Measurements from ENCODE around the gene RAB4A. TPM values are rescaled to one million over a fixed set of nuclear protein-coding genes. Genes with fewer than 3 reads are reported as not detected.

RAB4A gene
- polyA plus RNA-seq, 1 donor from 2014 or later: 49.8 TPM

DNA sequence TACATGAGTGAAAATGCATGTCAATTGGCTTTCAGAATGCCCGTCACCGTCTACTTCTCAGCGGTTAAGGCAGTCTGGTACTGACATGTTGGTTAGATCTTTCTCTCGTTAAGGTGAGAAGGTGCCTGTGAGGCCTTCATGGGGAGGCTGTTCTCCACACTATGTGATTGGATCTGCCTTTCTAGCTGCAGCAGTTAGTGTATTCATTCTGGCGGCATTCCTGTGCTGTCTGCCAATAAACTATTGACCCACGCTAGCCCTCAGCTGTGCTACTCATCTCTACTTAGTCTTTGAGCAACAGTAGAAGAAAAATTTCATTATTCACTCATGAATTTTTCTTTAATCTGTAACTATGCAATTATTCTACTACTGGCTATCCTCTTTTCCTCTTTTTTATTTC is 39.9 kb downstream of the RAB4A start:
- Histone ChIP-seq H3K79me2 (replicated peaks; ENCODE audit: insufficient read depth, low read length) (no peaks in the 10 kb centered on the region), H3K4me3 (ENCODE audit: low read length) (no peak overlapping the region), H3K4me2 (ENCODE audit: low read length) (no peak overlapping the region), H3K9me2 (ENCODE audit: insufficient read depth, low read length) (no peaks in the 10 kb centered on the region), H3K36me3 (ENCODE audit: insufficient read depth, low read length) (no peaks in the 10 kb centered on the region), H4K20me1 (ENCODE audit: insufficient read depth) (no peaks in the 10 kb centered on the region), H3K27ac (ENCODE audit: low read length) (no peak overlapping the region), H3K9ac (ENCODE audit: low read length) (no peak overlapping the region), H2AFZ (ENCODE audit: low read depth, low read length) (no peak overlapping the region), H3K27me3 (ENCODE audit: insufficient read depth, low read depth, low read length) (no peaks in the 10 kb centered on the region), H3F3A (ENCODE audit: insufficient read depth, low read length, poor library complexity, severe bottlenecking) (no peaks in the 10 kb centered on the region), H3K9me3 (ENCODE audit: low read length) (no peaks in the 10 kb centered on the region)
- TF ChIP-seq SMC3 (conservative IDR thresholded peaks at IDR 0.05; ENCODE audit: poor library complexity): no peak
- TF ChIP-seq POLR2AphosphoS5 (IDR thresholded peaks at IDR 0.05): no peak
- no peak for TF ChIP-seq EZH2 (IDR thresholded peaks at IDR 0.05; ENCODE audit: borderline replicate concordance, insufficient read depth, low read length, poor library complexity, severe bottlenecking)
- TF ChIP-seq EP300 (conservative IDR thresholded peaks at IDR 0.05; ENCODE audit: poor library complexity, severe bottlenecking): no peak
- TF ChIP-seq, protein P1, sequence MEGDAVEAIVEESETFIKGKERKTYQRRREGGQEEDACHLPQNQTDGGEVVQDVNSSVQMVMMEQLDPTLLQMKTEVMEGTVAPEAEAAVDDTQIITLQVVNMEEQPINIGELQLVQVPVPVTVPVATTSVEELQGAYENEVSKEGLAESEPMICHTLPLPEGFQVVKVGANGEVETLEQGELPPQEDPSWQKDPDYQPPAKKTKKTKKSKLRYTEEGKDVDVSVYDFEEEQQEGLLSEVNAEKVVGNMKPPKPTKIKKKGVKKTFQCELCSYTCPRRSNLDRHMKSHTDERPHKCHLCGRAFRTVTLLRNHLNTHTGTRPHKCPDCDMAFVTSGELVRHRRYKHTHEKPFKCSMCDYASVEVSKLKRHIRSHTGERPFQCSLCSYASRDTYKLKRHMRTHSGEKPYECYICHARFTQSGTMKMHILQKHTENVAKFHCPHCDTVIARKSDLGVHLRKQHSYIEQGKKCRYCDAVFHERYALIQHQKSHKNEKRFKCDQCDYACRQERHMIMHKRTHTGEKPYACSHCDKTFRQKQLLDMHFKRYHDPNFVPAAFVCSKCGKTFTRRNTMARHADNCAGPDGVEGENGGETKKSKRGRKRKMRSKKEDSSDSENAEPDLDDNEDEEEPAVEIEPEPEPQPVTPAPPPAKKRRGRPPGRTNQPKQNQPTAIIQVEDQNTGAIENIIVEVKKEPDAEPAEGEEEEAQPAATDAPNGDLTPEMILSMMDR (IDR thresholded peaks at IDR 0.05; ENCODE audit: poor library complexity, severe bottlenecking): no peak
- TF ChIP-seq TAF1 (IDR thresholded peaks at IDR 0.05; ENCODE audit: low read depth): no peak
- no peak for TF ChIP-seq RAD21 (conservative IDR thresholded peaks at IDR 0.05)
- TF ChIP-seq, protein P2, sequence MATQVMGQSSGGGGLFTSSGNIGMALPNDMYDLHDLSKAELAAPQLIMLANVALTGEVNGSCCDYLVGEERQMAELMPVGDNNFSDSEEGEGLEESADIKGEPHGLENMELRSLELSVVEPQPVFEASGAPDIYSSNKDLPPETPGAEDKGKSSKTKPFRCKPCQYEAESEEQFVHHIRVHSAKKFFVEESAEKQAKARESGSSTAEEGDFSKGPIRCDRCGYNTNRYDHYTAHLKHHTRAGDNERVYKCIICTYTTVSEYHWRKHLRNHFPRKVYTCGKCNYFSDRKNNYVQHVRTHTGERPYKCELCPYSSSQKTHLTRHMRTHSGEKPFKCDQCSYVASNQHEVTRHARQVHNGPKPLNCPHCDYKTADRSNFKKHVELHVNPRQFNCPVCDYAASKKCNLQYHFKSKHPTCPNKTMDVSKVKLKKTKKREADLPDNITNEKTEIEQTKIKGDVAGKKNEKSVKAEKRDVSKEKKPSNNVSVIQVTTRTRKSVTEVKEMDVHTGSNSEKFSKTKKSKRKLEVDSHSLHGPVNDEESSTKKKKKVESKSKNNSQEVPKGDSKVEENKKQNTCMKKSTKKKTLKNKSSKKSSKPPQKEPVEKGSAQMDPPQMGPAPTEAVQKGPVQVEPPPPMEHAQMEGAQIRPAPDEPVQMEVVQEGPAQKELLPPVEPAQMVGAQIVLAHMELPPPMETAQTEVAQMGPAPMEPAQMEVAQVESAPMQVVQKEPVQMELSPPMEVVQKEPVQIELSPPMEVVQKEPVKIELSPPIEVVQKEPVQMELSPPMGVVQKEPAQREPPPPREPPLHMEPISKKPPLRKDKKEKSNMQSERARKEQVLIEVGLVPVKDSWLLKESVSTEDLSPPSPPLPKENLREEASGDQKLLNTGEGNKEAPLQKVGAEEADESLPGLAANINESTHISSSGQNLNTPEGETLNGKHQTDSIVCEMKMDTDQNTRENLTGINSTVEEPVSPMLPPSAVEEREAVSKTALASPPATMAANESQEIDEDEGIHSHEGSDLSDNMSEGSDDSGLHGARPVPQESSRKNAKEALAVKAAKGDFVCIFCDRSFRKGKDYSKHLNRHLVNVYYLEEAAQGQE (IDR thresholded peaks at IDR 0.05; ENCODE audit: borderline replicate concordance): no peak
- no peak for TF ChIP-seq MXI1 (conservative IDR thresholded peaks at IDR 0.05; ENCODE audit: poor library complexity, severe bottlenecking)

DNA sequence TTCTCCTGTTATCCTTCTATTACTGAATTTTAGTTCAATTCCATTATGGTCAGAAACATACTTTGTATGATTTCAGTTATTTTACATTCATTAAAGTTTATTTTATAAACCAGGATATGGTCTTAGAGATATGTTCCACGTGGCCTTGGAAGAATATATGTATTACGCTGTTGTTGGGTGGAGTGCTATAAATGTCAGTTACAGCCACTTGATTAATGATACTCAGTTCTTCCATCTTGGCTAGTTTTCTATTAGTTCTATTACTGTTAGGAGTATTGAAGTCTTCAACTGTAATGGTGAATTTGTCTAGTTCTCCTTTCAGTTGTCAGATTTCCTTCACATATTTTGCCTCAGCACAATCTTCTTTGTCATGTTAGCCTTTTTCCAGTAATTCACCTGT is 45.3 kb downstream of the RAB4A start:
- Histone ChIP-seq H3K79me2 (replicated peaks; ENCODE audit: insufficient read depth, low read length) (no peaks in the 10 kb centered on the region), H3K27me3 (ENCODE audit: insufficient read depth, low read depth, low read length) (no peaks in the 10 kb centered on the region), H3K36me3 (ENCODE audit: insufficient read depth, low read length) (peaks cover 7% of the 10 kb centered on the region), H3K9me2 (ENCODE audit: insufficient read depth, low read length) (no peaks in the 10 kb centered on the region), H4K20me1 (ENCODE audit: insufficient read depth) (no peaks in the 10 kb centered on the region), H3K27ac (ENCODE audit: low read length) (no peak overlapping the region), H3K9ac (ENCODE audit: low read length) (no peak overlapping the region), H3K4me2 (ENCODE audit: low read length) (no peak overlapping the region), H3K4me3 (ENCODE audit: low read length) (no peak overlapping the region), H3K9me3 (ENCODE audit: low read length) (no peaks in the 10 kb centered on the region), H3F3A (ENCODE audit: insufficient read depth, low read length, poor library complexity, severe bottlenecking) (no peaks in the 10 kb centered on the region), H2AFZ (ENCODE audit: low read depth, low read length) (no peak overlapping the region)
- TF ChIP-seq, protein P2 (IDR thresholded peaks at IDR 0.05; ENCODE audit: borderline replicate concordance): no peak
- TF ChIP-seq POLR2AphosphoS5 (IDR thresholded peaks at IDR 0.05) (no peak), EZH2 (IDR thresholded peaks at IDR 0.05; ENCODE audit: borderline replicate concordance, insufficient read depth, low read length, poor library complexity, severe bottlenecking) (no peak), EP300 (conservative IDR thresholded peaks at IDR 0.05; ENCODE audit: poor library complexity, severe bottlenecking) (no peak), TAF1 (IDR thresholded peaks at IDR 0.05; ENCODE audit: low read depth) (no peak), RAD21 (conservative IDR thresholded peaks at IDR 0.05) (no peak), MXI1 (conservative IDR thresholded peaks at IDR 0.05; ENCODE audit: poor library complexity, severe bottlenecking) (no peak), SMC3 (conservative IDR thresholded peaks at IDR 0.05; ENCODE audit: poor library complexity) (no peak)
- TF ChIP-seq, protein P1 (IDR thresholded peaks at IDR 0.05; ENCODE audit: poor library complexity, severe bottlenecking): no peak

Measured in neural cell (in vitro differentiated cells).